Measurements from ENCODE around the gene PBXIP1. TPM values are rescaled to one million over a fixed set of nuclear protein-coding genes. Genes with fewer than 3 reads are reported as not detected.
A peak's percentile ranks its signal among the peaks of the same experiment; 100 is the strongest.

PBXIP1 gene
- total RNA-seq, 1 donor from 2014 or later, result 23.6 TPM

- no peak within 1 kb of the TSS for H3K4me3 Mint-ChIP-seq (ENCODE audit: low read depth)
- DNase-seq (ENCODE audit: low spot score), result peak; percentile 97
- H3K27me3 Mint-ChIP-seq (ENCODE audit: low read depth), result no peaks in the 10 kb centered on the region
- peaks cover 33% of the 10 kb centered on the region for H3K36me3 Mint-ChIP-seq (ENCODE audit: low read depth)
- H3K4me1 Mint-ChIP-seq (ENCODE audit: low read depth), result peaks cover 32% of the 10 kb centered on the region
- H3K27ac Mint-ChIP-seq, result no peak within 1 kb of the TSS
- intact Hi-C loops (cut with micrococcal nuclease), result loop anchor here (1.0 to 2.0 kb wide), 7 partner anchors 9 to 416 kb away; partner anchors contain the start of genes FLAD1, PYGO2 and UBE2Q1
- no peaks in the 10 kb centered on the region for H3K9me3 Mint-ChIP-seq
Measured at GRCh38 chr1:154974102-154974807, 18.4 kb upstream of the PBXIP1 start, which contains the start of gene CKS1B. Gene CKS1B, plus strand, starts transcription at chr1:154974681. Its CDS starts 65 bp downstream, at chr1:154974746.

DNA sequence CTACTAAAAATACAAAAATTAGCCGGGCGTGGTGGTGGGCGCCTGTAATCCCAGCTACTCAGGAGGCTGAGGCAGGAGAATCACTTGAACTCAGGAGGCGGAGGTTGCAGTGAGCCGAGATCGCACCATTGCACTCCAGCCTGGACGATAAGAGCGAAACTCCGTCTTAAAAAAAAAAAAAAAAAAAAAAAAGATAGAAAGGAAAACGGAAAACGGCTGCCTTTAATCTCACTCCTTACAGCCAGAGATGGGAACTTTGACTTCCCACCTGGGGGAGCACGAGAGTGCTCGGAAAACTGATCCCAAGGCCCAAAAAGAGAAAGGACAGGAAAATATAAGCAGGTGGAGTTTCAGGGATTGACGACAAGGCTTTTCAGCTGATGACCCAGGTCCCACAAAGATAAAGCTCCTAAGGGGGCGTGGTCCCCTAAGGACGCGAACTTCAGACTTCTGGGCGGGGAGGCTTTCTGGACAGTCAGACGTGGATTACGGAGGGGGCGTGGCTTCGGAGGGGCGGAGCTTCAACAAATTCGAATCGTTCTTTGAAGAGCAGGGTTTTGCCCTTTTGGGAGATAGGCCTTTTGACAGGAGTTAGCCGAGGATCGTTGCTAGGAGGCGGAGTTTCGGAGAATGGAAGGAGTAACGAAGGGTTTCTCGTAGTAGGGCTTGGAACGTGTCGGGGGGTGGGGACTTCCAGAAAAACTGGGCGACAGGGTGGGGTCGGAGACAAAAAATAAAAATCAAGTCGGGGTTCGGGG, 17.6 kb upstream of the PBXIP1 start:
- peak; percentile 92 for DNase-seq (ENCODE audit: low spot score)
- Mint-ChIP-seq H3K9me3 (no peaks in the 10 kb centered on the region), H3K27me3 (ENCODE audit: low read depth) (no peaks in the 10 kb centered on the region), H3K27ac (no peak overlapping the region), H3K4me1 (ENCODE audit: low read depth) (peaks cover 36% of the 10 kb centered on the region), H3K4me3 (ENCODE audit: low read depth) (no peak overlapping the region), H3K36me3 (ENCODE audit: low read depth) (peaks cover 33% of the 10 kb centered on the region)
- intact Hi-C loops (cut with micrococcal nuclease), result loop anchor here (1.0 to 2.0 kb wide), 7 partner anchors 10 to 415 kb away; partner anchors contain the start of genes FLAD1, PYGO2 and UBE2Q1

DNA sequence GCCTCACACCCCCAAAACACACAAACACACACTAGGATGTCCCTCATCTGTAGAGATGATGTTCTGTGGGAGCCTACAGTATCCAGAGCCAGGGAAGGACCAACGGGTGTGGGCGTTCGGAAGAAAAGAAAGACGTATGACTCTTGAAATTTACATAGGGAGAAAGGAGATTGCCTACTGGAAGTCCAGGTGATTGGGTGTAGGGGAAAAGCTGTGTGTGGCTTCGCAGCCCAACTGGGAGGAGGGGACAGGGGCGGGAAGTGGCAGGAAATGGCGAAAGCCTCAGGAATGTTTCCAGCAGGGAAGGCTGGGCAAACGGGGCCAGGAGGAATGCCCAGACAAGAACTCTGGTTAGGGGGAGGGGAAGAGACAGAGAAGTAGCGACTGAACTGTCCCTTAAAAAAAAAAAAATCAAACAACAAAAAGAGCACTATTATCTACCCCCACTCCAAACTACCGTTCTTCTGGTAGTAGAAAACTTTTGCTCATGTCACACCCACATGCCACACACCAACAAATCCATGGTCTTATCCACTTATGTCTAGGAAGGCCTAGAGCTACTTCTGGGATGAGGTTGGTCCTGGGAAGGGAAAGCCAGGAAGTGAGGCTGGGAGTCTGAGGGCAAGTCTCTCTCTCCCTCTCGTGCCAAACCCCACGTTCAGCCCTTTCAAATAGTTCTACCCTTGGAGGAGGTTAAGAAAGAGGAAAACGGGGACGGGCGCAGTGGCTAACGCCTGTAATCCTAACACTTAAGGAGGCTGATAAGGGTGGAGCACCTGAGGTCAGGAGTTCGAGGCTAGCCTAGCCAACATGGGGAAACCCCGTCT, 16.8 kb upstream of the PBXIP1 start:
- peak overlapping the region; percentile 75 for H3K27ac Mint-ChIP-seq

GRCh38 chr1:154972213-154972516, 16.3 kb upstream of the PBXIP1 start:
- intact Hi-C loops (cut with micrococcal nuclease), result no loop called here
- no peaks in the 10 kb centered on the region for H3K9me3 Mint-ChIP-seq
- H3K36me3 Mint-ChIP-seq (ENCODE audit: low read depth), result peaks cover 35% of the 10 kb centered on the region
- DNase-seq (ENCODE audit: low spot score), result no peak
- no peaks in the 10 kb centered on the region for H3K27me3 Mint-ChIP-seq (ENCODE audit: low read depth)
- no peak overlapping the region for H3K4me3 Mint-ChIP-seq (ENCODE audit: low read depth)
- peak overlapping the region; percentile 75 for H3K27ac Mint-ChIP-seq
- peaks cover 35% of the 10 kb centered on the region for H3K4me1 Mint-ChIP-seq (ENCODE audit: low read depth)

More for the DNA sequence above, 16.8 kb upstream of the PBXIP1 start:
- Mint-ChIP-seq H3K9me3 (no peaks in the 10 kb centered on the region), H3K36me3 (ENCODE audit: low read depth) (peaks cover 34% of the 10 kb centered on the region), H3K27me3 (ENCODE audit: low read depth) (no peaks in the 10 kb centered on the region), H3K4me1 (ENCODE audit: low read depth) (peaks cover 35% of the 10 kb centered on the region), H3K4me3 (ENCODE audit: low read depth) (no peak overlapping the region)
- no peak for DNase-seq (ENCODE audit: low spot score)
- intact Hi-C loops (cut with micrococcal nuclease), result no loop called here

- H3K27me3 Mint-ChIP-seq (ENCODE audit: low read depth), result no peaks in the 10 kb centered on the region
- intact Hi-C loops (cut with micrococcal nuclease), result no loop called here
- H3K36me3 Mint-ChIP-seq (ENCODE audit: low read depth), result peaks cover 42% of the 10 kb centered on the region
- peak overlapping the region; percentile 85 for H3K27ac Mint-ChIP-seq
- H3K4me3 Mint-ChIP-seq (ENCODE audit: low read depth), result peak overlapping the region; percentile 10
- no peak for DNase-seq (ENCODE audit: low spot score)
- H3K9me3 Mint-ChIP-seq, result no peaks in the 10 kb centered on the region
- peaks cover 31% of the 10 kb centered on the region for H3K4me1 Mint-ChIP-seq (ENCODE audit: low read depth)
Measured at GRCh38 chr1:154971341-154971998, 15.6 kb upstream of the PBXIP1 start.

GRCh38 chr1:154970631-154971340, 14.9 kb upstream of the PBXIP1 start, which contains the start of gene SHC1:
Gene SHC1, minus strand, starts transcription at chr1:154970747. Its CDS starts 221 bp downstream, at chr1:154970526.
- Mint-ChIP-seq H3K27me3 (ENCODE audit: low read depth) (no peaks in the 10 kb centered on the region), H3K4me3 (ENCODE audit: low read depth) (peak within 1 kb of the TSS; percentile 64), H3K27ac (peak within 1 kb of the TSS; percentile 85), H3K36me3 (ENCODE audit: low read depth) (peaks cover 43% of the 10 kb centered on the region), H3K4me1 (ENCODE audit: low read depth) (peaks cover 29% of the 10 kb centered on the region), H3K9me3 (no peaks in the 10 kb centered on the region)
- peak; percentile 39 for DNase-seq (ENCODE audit: low spot score)
- intact Hi-C loops (cut with micrococcal nuclease), result no loop called here

- H3K27me3 Mint-ChIP-seq (ENCODE audit: low read depth), result no peaks in the 10 kb centered on the region
- peak overlapping the region; percentile 67 for H3K27ac Mint-ChIP-seq
- no peak for DNase-seq (ENCODE audit: low spot score)
- H3K4me1 Mint-ChIP-seq (ENCODE audit: low read depth), result peaks cover 29% of the 10 kb centered on the region
- intact Hi-C loops (cut with micrococcal nuclease), result no loop called here
- no peak overlapping the region for H3K4me3 Mint-ChIP-seq (ENCODE audit: low read depth)
- peaks cover 52% of the 10 kb centered on the region for H3K36me3 Mint-ChIP-seq (ENCODE audit: low read depth)
- H3K9me3 Mint-ChIP-seq, result no peaks in the 10 kb centered on the region
Measured at GRCh38 chr1:154969860-154970452, 14.1 kb upstream of the PBXIP1 start.

GRCh38 chr1:154969246-154969645, 13.3 kb upstream of the PBXIP1 start:
- intact Hi-C loops (cut with micrococcal nuclease), result no loop called here
- no peaks in the 10 kb centered on the region for H3K9me3 Mint-ChIP-seq
- peaks cover 29% of the 10 kb centered on the region for H3K4me1 Mint-ChIP-seq (ENCODE audit: low read depth)
- peak overlapping the region; percentile 67 for H3K27ac Mint-ChIP-seq
- no peak for DNase-seq (ENCODE audit: low spot score)
- no peaks in the 10 kb centered on the region for H3K27me3 Mint-ChIP-seq (ENCODE audit: low read depth)
- peaks cover 57% of the 10 kb centered on the region for H3K36me3 Mint-ChIP-seq (ENCODE audit: low read depth)
- H3K4me3 Mint-ChIP-seq (ENCODE audit: low read depth), result no peak overlapping the region

- Mint-ChIP-seq H3K36me3 (ENCODE audit: low read depth) (peaks cover 62% of the 10 kb centered on the region), H3K4me1 (ENCODE audit: low read depth) (peaks cover 32% of the 10 kb centered on the region), H3K9me3 (no peaks in the 10 kb centered on the region), H3K27me3 (ENCODE audit: low read depth) (no peaks in the 10 kb centered on the region), H3K27ac (no peak overlapping the region), H3K4me3 (ENCODE audit: low read depth) (no peak overlapping the region)
- DNase-seq (ENCODE audit: low spot score), result no peak
- intact Hi-C loops (cut with micrococcal nuclease), result no loop called here
Measured at GRCh38 chr1:154968731-154969130, 12.8 kb upstream of the PBXIP1 start.

DNA sequence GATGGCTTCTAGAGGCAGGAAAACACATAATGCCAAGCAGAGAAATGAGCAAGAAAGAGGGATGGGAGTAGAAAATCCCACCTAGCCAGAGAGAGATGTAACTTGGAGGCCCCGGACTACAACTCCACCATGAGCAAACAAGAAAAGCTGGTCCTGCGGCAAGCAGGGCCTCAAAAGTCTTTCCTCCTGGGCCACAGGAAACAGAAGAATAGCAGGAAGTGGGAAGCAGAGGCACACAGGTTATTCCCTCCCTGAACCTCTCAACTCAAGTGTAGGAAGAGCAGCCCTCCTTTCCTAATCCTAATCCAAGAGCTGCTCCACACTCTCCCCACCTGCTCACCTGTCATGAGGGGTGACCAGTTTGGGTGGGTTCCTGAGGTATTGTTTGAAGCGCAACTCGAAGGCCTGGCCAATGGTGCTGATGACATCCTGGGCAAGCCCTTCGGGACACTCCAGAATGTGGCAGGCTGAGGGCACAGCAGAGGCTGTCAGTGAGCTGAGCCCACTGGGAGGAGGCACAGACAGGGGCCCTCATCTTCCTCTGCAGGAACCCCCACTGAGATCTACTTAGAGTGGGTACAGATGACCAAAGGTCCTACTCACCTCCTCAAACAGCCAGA, 11.5 kb upstream of the PBXIP1 start:
- H3K36me3 Mint-ChIP-seq (ENCODE audit: low read depth), result peaks cover 70% of the 10 kb centered on the region
- intact Hi-C loops (cut with micrococcal nuclease), result no loop called here
- H3K9me3 Mint-ChIP-seq, result no peaks in the 10 kb centered on the region
- H3K4me3 Mint-ChIP-seq (ENCODE audit: low read depth), result no peak overlapping the region
- H3K27me3 Mint-ChIP-seq (ENCODE audit: low read depth), result no peaks in the 10 kb centered on the region
- no peak for DNase-seq (ENCODE audit: low spot score)
- H3K27ac Mint-ChIP-seq, result peak overlapping the region; percentile 17
- peaks cover 36% of the 10 kb centered on the region for H3K4me1 Mint-ChIP-seq (ENCODE audit: low read depth)

- intact Hi-C loops (cut with micrococcal nuclease), result no loop called here
- Mint-ChIP-seq H3K4me1 (ENCODE audit: low read depth) (peaks cover 28% of the 10 kb centered on the region), H3K27ac (no peak overlapping the region), H3K36me3 (ENCODE audit: low read depth) (peaks cover 71% of the 10 kb centered on the region), H3K27me3 (ENCODE audit: low read depth) (no peaks in the 10 kb centered on the region), H3K4me3 (ENCODE audit: low read depth) (no peak overlapping the region), H3K9me3 (no peaks in the 10 kb centered on the region)
- DNase-seq (ENCODE audit: low spot score), result no peak
Measured at GRCh38 chr1:154966111-154966510, 10.2 kb upstream of the PBXIP1 start.

All from activated T-helper 2 cell treated with anti-CD3 and anti-CD28 coated beads, Interferon-gamma antibody, Interleukin-2, Interleukin-4, amounts not matched to agents 10 μg/mL and 5 μg/mL and 100 μg/mL, durations not matched to agents 14 hours and 24 hours and 36 hours (primary cell).